NCI-H1417 (cell line): ENCODE data around the gene ELOVL6.
A peak's percentile ranks its signal among the peaks of the same experiment; 100 is the strongest.

Source experiments
- DNase-seq, 3 experiments: peaks; one replicate each; lab custom pipeline; 2025; lab: John Stamatoyannopoulos, UW

Gene ELOVL6

DNA sequence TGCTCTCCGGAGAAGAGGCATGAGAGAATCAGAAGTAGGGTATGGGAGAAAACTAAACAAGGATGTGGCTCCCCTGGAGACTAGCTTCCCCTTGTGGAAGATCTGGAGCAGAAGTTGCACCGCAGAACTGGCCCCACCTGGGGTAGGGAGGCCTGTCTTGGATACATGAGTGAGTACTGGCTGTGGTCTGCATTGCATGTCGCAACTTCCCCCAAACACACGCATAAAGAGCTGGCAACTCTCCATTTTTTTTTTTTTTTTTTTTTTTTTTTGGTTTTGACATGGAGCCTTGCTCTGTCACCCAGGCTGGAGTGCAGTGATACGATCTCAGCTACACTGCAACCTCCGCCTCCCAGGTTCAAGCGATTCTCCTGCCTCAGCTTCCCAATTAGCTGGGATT is 165.8 kb downstream of the ELOVL6 start:
- DNase-seq: no peak

DNA sequence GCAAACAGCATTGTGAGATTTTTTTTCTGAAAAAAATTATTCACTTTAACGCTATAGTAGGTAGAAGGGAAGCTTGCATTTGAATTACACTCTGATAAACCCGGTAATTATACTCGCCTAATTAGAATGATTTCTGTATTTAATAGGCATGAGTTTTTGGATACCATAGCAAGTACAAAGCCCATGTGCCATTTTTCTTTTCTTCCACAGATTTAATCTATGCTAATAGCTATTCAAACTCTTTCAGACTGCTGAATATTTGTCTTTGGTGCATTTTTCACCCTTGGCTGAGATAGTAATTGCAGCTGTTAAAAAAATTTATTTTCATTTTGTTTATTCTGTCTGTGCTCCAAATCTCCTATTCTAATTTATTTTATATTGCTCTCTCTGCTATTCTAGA is 172.7 kb downstream of the ELOVL6 start:
- DNase-seq: peak in 1 of 3 experiments; percentile 11

DNA sequence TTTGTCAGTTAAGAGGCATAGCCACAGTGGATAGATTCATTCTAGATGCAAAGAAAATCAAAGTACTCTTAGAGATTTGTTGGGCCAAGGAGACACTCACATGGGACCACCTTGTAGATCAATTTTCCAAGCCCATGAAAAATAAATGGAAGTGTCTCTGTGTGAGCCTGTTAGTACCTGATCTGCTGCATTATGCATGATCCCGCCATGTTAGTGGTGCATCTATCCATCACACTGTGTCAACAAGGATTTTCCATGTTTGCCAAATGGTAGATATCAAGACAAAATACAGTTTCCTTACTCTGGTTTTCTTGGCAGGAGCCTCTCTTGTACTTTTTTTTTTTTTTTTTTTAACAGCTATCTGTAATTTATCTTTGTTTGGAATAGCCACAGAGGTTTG is 173.4 kb downstream of the ELOVL6 start:
- DNase-seq: peak in 1 of 3 experiments; percentile 11

DNA sequence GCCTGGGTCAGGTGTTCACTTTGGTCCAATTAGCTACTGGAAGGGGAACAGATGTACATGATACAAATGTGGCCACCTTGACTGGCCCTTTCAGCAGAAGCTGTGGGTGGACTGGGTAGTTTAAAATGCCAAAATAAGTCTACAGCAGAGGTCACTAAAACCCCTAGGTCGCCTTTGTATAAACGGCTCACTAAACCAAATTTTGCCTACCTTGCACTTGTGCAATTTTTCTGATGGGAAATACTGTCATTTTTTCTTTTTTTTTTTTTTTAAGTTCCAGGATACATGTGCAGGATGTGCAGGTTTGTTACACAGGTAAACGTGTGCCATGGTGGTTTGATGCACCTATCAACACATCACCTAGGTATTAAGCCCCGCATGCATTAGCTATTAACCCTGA is 176.0 kb downstream of the ELOVL6 start:
- DNase-seq: no peak

DNA sequence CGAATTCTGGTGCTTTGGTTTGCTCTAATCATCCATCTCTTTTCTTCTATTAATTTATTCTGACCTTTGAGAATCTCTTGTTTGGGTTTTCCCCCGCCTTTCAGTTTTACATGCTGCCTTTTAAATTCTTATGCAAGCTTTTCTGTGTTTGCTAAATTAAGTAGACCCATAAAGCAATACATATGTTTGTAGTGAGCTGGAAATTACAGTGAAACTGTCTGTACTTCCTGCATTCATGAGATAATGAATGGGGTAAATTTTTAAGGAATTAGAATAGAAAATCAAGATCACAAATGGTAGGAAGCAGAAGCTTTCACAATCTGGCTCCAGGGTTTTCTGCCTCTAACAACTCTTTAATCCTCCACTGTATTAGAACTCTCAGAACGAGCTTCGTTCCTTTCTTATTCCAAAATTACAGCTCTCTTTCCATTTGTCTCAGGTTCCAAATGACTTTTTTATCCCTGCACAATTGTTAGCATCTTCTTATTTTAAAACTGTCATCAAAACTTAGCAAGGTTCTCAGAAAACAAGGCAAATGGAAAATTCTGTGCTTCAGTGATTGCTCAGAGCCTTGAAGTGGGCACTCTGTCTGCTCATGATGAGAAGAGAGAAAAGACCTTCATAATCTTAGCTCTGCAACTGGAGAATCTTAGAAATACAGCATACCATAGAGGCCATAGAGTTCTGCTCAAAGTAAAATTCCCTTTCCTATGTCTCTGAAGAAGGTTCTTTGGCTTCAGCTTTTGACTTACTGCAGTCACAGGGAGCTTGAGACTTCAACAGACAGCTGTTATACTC is 177.6 kb downstream of the ELOVL6 start:
- DNase-seq: no peak

DNA sequence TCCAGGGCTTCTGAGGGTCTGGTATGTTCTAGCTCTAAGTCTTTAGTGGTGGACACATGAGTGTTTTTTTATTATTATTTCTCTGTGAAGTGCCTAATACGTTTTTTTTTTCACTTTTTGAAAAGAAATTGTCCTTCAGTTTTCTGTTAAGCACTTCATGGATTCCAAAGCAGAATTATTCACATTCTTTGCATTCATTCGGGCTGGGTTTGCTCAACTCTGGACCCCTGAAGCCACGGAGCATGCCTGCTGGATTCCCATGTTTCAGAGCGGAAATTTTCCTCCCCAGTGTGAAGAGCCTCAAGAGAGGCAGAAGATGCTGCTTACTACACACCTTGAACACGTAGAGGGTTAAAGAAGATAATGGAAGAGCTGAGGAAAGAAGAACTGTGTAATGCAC is 178.3 kb downstream of the ELOVL6 start:
- DNase-seq: no peak

DNA sequence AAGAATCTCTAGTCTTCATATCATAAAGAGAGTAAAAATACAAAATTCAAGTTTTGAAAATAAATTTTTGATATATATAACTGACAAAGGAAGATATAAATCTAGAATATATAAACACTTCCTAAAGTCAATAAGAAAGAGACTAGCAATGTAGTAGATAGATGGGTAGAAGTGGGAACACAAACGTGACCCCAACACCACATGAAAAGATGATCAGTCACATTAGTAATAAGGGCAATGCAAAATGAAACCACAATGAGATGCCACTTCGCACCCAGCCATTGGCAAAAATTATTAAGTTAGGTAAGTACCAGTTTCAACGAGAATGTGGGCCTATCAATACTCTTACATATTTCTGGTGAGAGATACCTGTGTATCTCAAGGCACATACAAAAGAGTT is 179.3 kb downstream of the ELOVL6 start:
- DNase-seq: no peak

DNA sequence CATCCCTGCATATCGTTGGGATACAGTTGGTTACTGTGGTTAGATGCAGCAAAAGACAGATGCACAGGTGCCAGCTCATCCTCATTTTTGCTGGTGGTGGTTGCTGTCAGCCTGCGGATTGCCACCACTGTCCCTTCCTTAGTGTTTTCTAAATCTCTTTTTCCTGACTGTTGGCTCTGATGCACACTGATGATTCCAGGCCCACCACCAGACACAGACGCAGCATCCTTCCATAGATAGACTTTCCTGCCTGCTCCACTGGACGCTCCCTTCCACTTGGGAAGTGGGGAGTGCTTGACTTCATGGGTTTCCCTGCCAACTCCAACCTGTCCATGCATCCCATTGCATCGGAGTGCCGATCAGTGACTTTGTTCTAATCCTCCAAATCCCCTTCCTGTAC is 184.2 kb downstream of the ELOVL6 start:
- no peak for DNase-seq

DNA sequence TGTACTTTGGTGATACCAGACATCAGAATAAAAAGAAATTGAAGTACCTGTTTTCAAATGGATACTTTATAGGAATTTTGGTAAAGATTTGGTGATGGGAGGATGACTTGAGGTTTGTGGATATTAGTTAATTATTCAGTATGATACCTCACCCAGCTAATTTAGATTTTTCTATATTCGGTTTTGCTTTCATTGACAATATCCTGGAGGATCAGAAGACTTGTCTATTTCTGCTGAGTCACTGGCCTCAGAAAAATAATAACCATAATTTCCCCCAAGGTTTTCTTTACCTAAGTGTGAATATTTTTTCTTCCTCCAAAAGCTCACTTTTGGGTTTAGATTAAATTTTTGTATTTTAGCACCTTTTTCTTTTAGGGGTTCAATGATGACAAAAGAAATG is 185.5 kb downstream of the ELOVL6 start:
- no peak for DNase-seq

DNA sequence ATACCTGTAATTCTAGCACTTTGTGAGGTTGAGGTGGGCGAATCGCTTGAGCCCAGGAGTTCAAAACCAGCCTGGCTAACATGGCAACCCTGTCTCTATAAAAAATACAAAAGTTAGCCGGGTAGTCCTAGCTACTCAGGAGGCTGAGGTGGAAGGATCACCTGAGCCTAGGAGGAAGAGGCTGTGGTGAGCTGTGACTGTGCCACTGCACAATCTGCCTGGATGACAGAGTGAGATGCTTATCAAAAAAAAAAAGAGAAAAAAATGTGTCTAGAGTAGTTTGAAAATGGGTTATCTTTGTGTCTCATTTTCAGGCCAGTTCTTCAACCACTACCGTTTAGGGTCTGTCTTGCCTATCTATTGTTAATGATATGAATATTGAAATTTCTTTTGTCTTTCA is 187.6 kb downstream of the ELOVL6 start:
- DNase-seq: no peak

DNA sequence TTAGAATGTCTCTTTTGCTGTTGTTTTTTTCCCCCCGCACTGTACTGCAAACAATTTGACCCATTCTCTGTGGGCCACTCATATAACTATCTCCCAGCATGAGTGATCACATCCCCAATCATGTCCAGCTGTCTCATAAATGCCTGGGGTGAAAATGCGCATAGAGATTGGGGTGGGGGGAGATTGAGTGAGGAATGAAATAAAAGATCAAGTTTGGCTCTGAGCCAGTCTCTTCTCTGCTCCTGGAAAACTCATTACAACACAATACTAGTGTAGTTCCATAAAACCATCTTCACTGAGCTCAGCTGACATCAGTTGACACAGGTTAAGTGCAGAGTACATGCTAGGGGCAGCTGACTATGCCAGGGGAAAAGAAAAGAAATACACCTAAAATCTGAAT is 188.9 kb downstream of the ELOVL6 start:
- DNase-seq: peak in 2 of 3 experiments; percentile 47 to 85

DNA sequence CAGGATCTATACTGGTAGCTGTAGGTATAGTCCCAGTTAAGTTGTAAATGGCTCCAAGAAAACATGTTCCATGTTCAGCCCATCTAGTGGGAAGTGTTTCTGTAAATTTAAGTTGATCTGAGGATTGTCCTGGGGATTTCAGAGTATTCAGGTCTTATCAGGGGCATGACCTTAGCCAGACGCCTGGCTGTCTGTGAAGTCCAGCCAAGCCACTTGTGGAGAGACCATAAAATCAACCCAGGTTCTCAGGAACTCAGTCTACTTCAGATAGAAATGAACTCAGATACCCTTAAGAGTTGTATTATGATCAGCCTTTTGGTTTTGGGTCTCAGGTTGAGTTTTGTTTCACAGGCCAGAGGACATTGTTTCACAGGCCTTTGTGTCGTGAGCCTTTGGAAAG is 189.9 kb downstream of the ELOVL6 start:
- no peak for DNase-seq

DNA sequence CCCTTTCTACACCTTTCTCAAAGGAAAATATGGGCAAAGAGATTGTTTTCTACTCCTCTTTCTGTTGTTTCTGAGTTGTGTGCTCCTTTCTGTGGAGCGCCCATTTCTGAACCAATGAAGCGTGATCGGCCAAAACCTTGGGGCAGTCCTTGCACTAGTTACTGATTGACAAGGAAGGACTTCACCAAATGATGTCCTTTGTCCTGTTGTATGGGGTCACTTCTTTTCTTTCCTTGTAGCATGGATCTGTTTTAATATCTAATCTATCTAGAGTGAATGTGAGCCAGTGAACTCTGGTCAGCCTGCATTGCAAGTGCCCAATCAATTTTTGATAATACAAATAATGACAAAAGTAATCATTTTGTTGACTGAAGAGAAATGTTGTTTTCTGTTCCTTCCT is 191.2 kb downstream of the ELOVL6 start:
- DNase-seq: no peak

DNA sequence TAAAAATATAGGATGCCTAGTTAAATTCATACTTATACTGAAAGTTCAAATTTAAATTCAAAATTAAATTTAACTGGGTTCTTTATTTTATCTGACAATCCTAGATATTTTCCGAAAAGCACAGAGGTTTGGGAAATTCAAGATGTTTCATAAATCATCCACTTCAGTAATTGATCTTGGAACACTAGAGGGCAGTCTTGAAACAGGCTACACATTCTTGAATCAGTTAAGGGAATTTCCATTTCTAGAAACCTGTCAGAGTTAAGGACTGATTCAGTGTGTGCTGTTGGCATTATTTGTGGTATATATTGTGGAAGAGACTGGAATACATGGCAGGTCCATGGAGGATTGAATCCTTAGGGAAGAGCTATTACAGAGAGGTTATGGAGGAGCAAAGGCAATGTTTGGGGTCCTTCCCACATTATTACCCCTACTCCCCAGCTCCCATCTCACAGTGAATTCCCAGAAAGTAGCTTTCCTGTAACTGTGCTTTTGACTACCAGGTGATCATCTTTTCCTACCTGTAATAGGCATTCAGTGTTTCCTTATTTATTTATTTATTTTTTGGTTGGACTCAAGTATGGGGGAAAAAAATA is 192.9 kb downstream of the ELOVL6 start:
- DNase-seq: peak; percentile 19 to 79 (median 40)

DNA sequence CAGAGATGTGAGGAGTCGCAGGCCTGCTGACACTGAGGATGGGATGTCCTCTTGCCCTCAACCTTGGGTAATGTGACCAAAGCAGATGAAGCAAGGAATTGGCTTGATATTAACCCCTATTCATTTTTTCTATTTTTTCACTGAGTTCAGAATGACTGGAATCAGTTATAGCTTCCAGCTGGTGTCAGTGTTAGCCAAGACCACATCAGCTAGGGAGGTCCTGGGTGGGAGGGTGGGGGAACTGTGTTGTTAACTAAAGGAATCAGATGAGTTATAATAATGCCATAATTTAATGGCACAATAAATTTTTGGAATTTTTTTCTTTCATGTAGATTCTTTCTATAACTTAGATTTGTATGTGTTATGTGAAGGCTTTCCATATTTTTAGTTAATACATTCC is 193.9 kb downstream of the ELOVL6 start:
- no peak for DNase-seq

DNA sequence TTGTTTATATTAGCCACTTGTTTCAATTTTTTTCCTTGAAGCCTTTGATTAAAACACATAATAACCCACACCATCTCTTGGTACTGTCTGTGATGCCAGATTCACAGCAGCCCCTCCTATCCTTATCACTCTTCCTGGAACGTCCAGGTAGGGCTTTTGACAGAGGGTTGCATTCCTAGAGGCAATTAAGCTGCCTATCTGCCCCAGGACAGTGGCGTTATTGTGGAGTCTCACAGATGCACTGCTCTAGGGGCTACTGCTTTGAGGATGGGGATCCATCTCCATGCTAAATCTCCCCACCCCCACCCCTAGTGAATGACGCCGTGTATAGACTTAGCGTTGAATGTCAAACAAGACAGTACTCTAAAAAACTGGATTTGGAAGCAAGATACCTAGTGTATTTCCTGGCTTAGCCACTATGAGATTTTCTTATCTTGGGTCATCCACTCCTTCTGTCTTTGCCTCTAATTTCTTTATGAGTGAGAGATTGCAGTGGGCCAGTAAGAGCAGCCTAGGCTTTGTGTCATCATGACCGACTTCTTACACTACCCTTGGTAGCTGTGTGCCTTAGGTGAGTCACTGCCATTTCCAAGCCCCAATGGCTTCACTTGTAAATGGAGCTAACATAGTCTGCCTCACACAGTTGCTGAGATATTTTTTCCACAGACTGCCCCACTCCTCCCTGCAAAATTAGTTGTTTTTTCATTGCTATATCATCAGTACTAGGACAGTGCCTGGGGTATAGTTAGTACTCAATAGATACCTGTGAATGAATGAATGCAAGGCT is 194.8 kb downstream of the ELOVL6 start:
- no peak for DNase-seq

DNA sequence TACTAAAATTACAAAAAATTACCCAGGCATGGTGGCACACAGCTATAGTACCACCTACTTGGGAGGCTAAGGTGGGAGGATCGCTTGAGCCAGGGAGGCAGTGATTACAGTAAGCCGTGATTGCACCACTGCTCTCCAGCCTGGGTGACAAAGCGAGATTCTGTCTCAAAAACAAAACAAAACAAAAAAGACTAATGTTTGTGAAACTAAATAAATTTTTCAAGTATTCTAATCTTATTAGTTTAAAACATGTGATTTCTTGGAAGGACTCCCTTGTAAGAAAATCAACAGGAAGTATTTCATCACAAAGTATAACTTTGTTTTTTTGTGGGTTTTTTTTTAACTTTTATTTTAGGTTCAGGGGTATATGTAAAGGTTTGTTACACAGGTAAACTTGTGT is 196.1 kb downstream of the ELOVL6 start:
- DNase-seq: no peak

DNA sequence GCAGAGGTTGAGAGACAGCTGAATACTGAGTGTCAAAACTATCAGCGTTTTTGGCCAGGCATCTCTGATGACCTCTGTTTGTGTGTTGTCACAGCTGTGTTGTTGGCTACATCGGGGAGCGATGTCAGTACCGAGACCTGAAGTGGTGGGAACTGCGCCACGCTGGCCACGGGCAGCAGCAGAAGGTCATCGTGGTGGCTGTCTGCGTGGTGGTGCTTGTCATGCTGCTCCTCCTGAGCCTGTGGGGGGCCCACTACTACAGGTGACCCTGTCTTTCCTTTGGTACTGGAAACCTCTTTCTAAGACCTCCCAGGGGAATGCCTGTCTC is 198.9 kb downstream of the ELOVL6 start:
- no peak for DNase-seq

DNA sequence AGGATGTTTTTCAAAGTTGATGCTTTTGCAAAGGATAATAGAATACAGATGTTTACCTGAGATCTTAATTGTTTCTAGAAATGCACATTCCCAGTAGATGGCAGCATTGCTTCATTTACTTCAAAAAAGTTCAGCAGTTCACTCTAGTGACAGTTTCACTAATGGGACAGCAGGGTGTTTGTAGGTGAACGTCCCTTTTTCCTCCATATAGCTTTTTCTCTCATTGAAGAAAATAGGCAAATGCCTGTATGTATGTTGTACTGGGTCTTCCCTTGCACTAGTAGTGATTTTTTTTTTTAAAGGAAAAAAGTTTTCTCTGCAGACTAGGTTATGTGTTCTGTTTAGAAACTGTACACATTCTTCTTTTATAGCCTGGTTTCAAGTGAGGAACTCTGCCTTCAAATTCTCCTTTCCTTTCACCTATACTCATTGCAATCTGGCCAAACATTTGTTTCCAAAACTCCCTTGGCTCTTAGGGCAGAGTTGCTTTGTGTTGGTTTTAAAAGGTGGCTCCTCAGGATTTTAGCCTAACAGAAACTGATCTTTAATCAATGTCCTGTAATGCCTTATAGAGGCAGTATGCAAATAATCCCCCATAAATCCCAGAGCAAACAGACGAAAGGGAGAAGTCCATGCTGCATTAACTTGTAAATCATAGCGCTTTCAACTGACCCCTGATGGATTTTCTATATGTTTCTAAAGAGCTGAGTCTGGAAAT is 199.4 kb downstream of the ELOVL6 start:
- DNase-seq: peak; percentile 38 to 85 (median 54)

DNA sequence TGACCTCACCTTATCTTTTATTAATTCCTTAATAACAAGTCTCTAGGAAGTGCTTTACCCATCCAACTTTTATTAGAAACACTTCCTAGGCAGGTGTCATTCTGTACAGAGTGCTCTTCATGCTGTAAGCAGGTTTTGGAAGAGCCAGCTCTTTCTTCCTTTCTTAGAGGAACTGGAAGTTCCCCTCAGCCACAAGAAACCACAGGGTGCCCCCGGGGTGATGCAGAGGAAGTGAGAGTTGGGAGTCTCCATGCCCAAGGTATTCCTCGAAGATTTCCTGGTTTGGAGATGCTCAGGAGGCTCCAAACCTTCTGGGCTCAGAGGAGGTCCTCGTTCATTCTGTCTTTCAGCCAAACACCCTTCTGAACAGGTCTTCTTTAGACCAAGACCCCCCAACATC is 201.9 kb downstream of the ELOVL6 start:
- DNase-seq: no peak
